Midbrain (tissue), 1 donor: Measurements from ENCODE around the gene FOXJ3.

Source experiments
- DNase-seq: peaks from one replicate; lab custom pipeline; 2025; lab: John Stamatoyannopoulos, UW

FOXJ3 gene

GRCh38 chr1:42167611-42168390 is 167.2 kb downstream of the FOXJ3 start:
- DNase-seq: no peak

GRCh38 chr1:42165511-42166210 is 169.4 kb downstream of the FOXJ3 start:
- no peak for DNase-seq

- DNase-seq: no peak
Observed at GRCh38 chr1:42164551-42165420, 170.2 kb downstream of the FOXJ3 start, which contains the start of gene GUCA2A. GUCA2A (minus strand) TSS chr1:42164745; CDS start chr1:42164712, 33 bp downstream.

GRCh38 chr1:42163536-42164503 is 171.2 kb downstream of the FOXJ3 start:
- no peak for DNase-seq

- no peak for DNase-seq
Observed at GRCh38 chr1:42163114-42163513, 171.9 kb downstream of the FOXJ3 start.

GRCh38 chr1:42162181-42162580 is 172.9 kb downstream of the FOXJ3 start:
- DNase-seq: no peak

GRCh38 chr1:42158189-42158588 is 176.8 kb downstream of the FOXJ3 start:
- DNase-seq: no peak

GRCh38 chr1:42157667-42158066 is 177.4 kb downstream of the FOXJ3 start:
- DNase-seq: no peak

GRCh38 chr1:42155362-42155761 is 179.7 kb downstream of the FOXJ3 start:
- DNase-seq: no peak

GRCh38 chr1:42154685-42155084 is 180.3 kb downstream of the FOXJ3 start:
- DNase-seq: no peak

- DNase-seq: no peak
Observed at GRCh38 chr1:42153624-42154023, 181.4 kb downstream of the FOXJ3 start.

- no peak for DNase-seq
Observed at GRCh38 chr1:42152907-42153600, 182.0 kb downstream of the FOXJ3 start, which contains the start of gene GUCA2B. GUCA2B (plus strand) TSS chr1:42153410; CDS start chr1:42153451, 41 bp downstream.

GRCh38 chr1:42152119-42152518 is 182.9 kb downstream of the FOXJ3 start:
- no peak for DNase-seq

- no peak for DNase-seq
Observed at GRCh38 chr1:42150651-42151050, 184.4 kb downstream of the FOXJ3 start.

- DNase-seq: no peak
Observed at GRCh38 chr1:42148166-42148565, 186.9 kb downstream of the FOXJ3 start.

GRCh38 chr1:42146626-42147320 is 188.3 kb downstream of the FOXJ3 start:
- peak; percentile 21 for DNase-seq

- no peak for DNase-seq
Observed at GRCh38 chr1:42145764-42146625, 189.0 kb downstream of the FOXJ3 start.

- DNase-seq: no peak
Observed at GRCh38 chr1:42145389-42145716, 189.7 kb downstream of the FOXJ3 start.
